Activated CD4-positive, CD25-positive, alpha-beta regulatory T cell treated with anti-CD3 and anti-CD28 coated beads, Interleukin-2, amount 50 U/mL, for 16 hours (primary cell): Measurements from ENCODE around the gene GOLGA5.
"Not testable (repeated sequence)": the region's sequence is repeated elsewhere in the genome, so short reads cannot be mapped to it uniquely, and the experiment has no call there.

Experiments
- DNase-seq: peaks from one replicate; pipeline ENCODE4 v3.0.0-alpha.2; 2020; ENCODE audit warnings: low read depth, low spot score

Gene GOLGA5

DNA sequence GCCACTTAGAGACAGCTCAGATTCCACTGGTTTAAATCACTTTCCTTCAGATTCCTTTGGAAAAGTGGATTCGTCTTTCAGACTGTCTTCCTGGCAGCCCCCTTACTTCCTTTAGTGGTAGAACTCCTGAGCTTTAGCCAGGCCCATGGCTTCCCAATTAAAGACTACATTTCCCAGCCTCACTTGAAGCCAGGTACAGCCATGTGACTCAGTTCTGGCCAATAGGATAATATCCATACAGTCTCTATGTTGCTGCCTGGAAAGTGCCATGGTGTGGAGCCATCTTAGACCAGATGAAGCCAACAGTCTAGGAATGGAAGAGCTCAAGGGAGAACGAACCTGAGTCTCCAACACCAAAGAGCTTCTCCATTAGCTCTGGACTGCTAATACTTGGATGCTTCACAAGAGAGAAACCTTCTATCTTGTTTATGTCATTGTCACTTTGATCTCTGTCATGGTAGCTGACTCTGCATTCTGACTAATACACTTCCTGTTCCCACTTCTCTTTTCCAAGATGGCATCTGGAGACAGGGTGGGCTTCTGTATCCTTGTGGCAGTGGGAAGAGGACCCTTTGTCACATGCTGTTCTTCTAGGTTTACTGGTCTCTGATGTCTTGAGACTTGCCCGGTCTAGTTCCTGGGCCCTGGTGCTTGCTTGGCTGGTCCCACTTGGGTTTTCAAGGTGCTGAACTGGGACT lies 15.1 kb upstream of the GOLGA5 start:
- DNase-seq = not testable (repeated sequence)

- DNase-seq = no peak
Observed at GRCh38 chr14:92780444-92781232, 13.5 kb upstream of the GOLGA5 start.

- no peak for DNase-seq
Observed at GRCh38 chr14:92781350-92781749, 12.8 kb upstream of the GOLGA5 start.

DNA sequence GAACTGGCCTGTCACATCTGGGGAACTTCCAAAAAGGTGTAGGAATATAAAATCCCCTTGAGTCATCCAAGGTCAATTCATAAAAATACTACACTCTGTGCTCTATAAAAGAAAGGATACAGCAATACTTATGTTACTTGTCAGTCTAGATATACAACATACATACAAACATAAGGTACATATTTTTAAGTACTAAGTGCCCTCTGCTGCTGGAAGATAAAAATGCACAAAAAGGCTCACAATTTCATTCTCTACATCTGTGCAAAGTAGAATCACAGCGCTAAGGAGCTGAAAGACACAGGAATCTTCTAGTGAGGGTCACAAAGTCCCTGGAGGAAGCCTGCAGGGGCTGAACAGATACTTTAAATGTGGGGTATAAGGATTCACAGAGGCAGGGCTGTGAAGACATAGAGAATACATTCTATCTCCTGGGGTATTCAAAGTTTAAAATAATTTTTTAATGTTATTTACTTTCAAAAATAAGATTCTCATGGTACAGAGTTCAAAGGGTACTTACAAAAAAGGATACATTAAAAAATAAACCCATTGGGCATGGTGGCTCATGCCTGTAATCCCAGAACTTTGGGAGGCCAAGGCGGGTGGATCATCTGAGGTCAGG lies 10.2 kb upstream of the GOLGA5 start:
- DNase-seq = no peak

DNA sequence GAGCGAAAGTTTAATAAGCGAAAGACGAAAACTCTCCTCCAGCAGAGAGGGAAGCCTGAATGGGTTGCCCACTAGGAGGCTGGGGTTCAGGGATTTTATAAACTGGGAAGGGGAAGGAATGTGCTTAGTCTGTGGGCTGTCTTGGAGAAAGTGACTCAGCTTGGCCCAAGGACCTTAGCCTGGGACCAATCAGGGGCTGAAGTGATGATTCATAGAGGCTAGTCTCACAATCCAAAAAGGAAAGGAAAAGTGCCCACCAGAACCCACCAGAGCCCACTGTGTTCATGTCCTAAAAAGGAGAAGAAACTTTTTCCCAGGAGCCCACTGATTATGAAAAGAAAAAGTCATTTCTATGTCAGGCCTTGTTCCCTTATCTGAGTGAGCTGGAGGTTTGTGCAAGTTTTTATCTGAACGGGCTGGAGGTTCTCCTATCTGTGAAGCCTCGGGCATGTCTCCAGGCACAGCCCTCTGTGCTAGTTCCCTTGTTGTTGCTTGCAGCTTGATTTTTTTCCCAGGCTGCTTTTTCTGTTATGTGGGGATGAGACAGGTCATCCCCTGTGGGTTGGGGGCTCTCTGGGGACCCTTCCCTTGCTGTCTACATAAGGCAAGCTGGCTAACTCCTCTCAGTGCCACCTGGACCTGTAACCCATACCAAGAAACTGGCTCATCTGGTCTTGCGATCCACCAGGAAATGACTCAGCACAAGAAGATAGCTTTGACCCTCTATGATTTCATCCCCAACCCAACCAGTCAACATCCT lies 8.3 kb upstream of the GOLGA5 start:
- DNase-seq = no peak

- DNase-seq = no peak
Observed at GRCh38 chr14:92786427-92786756, 7.7 kb upstream of the GOLGA5 start.

DNA sequence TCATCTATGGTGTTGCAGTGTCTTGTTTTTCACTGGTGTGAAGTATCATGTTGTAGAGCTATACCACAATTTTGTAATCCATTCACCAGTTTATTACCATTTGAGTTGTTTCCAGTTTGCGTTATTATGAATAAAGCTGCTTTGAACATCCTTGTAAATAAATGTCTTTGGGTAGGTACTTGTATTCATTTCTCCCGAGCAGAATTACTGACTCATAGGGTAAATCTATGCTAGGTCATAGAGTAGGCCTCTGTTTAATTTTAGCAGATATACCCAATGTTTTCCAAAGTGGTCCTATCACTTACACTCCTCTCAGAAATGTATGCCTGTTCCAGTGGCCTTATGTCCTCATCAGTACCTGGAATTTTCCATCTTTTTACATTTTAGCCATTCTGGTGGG lies 6.6 kb upstream of the GOLGA5 start:
- no peak for DNase-seq

- no peak for DNase-seq
Observed at GRCh38 chr14:92789457-92790089, 4.5 kb upstream of the GOLGA5 start.

GRCh38 chr14:92792885-92793284 lies 1.2 kb upstream of the GOLGA5 start:
- no peak for DNase-seq

DNA sequence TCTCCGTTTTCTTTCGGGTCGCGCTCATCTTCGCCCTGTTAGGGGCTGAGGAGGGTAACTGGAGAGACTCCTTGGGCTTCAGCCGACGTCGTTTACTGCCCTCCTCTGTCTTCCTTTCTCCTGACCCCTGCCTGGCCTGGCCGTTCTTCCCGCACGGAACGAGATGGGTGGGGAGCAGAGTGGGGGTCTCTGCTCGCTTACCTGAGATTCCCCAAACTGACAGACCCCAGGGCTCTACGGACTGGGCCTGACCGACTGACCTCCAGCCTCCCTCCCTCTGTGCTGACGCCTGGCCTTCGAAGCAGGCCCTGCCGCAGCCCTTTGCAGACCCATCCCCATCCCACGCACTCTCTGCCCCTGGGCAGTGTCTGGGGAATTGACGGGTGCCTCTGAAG lies 439 bp downstream of the GOLGA5 start:
- DNase-seq = no peak

GRCh38 chr14:92794961-92795360 lies 856 bp downstream of the GOLGA5 start:
- no peak for DNase-seq

- DNase-seq = no peak
Observed at GRCh38 chr14:92797935-92798653, 4.0 kb downstream of the GOLGA5 start.

DNA sequence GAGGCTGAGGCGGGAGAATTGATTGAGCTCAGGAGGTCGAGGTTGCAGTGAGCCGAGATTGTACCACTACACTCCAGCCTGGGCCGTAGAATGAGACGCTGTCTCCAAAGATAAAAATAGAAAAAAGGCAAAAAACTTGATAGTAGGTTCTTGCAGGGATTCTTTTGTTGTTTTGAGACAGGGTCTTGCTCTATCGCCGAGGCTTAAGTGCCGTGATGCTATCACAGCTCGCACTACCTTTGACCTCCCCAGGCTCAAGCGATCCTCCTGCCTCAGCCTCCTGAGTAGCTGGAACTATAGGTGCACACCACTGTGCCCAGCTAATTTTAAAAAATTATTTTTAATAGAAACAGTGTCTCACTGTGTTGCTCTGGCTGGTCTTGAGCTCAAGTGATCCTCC lies 4.7 kb downstream of the GOLGA5 start:
- DNase-seq = no peak

DNA sequence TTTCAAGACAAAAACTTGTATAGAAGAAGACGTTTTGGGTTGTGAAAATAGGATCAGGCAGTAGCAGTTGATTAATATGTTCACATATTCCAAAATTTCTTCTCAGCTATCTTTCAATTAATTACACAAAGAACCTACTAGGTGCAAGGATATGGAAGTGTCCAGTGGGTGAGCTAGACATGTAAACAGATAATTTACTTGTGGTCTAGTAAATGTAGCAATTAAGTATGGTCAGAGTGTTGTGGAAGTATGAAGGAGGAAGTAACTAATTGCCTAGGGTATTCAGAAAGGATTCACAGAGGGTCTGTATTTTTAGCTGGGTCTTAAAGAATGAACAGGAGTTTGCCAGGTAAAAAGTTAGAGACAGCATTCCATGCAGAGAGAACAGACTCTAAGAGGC lies 5.9 kb downstream of the GOLGA5 start:
- no peak for DNase-seq

DNA sequence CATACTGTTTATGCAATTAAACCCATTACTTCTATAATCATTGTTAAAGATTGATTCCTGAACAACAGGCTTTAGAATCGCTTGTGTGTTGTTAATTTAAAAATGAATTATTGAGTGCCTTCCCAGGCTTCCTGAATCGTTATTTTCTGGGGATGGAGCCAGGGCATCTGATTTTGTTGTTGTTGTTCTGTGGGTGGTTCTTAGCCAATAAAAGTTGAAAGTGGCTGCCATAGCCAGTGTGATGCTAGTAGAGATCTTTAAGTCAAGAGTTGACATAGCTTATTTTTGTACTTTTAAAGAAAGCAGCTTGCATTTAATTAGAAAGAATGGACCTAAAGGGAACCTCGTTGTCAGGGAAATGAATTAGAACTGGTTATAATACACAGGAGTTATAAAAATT lies 6.4 kb downstream of the GOLGA5 start:
- no peak for DNase-seq

GRCh38 chr14:92801917-92802316 lies 7.8 kb downstream of the GOLGA5 start:
- no peak for DNase-seq

GRCh38 chr14:92802678-92803077 lies 8.6 kb downstream of the GOLGA5 start:
- DNase-seq = no peak

GRCh38 chr14:92813201-92813600 lies 19.1 kb downstream of the GOLGA5 start:
- no peak for DNase-seq

- DNase-seq = no peak
Observed at GRCh38 chr14:92819011-92819597, 25.0 kb downstream of the GOLGA5 start.

DNA sequence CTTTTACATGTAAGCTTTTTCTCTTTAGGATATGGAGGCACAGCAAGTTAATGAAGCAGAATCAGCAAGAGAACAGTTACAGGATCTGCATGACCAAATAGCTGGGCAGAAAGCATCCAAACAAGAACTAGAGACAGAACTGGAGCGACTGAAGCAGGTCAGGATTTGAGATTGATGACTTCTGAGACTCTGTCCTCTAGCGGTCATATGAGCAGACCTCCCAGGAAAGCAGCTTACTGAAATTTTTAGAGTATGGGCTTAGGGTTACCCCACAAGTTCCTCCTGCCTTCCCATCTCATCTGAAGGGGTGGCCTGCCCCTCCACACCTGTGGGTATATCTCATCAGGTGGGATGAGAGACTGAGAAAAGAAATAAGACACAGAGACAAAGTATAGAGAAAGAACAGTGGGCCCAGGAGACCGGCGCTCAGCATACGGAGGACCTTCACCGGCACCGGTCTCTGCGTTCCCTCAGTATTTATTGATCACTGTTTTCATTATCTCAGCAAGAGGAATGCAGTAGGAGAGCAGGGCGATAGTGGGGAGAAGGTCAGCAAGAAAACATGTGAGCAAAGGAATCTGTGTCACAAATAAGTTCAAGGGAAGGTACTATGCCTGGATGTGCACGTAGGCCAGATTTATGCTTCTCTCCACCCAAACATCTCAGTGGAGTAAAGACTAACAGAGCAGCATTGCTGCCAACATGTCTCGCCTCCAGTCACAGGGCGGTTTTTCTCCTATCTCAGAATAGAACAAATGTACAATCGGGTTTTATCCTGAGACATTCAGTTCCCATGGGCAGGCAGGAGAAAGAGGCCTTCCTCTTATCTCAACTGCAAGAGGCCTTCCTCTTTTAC lies 25.8 kb downstream of the GOLGA5 start:
- not testable (repeated sequence) for DNase-seq
